WI38 (cell line): ENCODE data around the gene RIN3.

Experiments
- H3K4me3 ChIP-seq: 2 replicates; pipeline ENCODE4 v1.5.1; 2011; ENCODE audit warnings: low read depth, mild to moderate bottlenecking, control low read depth, low read length
- TF ChIP-seq, protein P1 (sequence below): IDR thresholded peaks from 2 replicates; pipeline ENCODE4 v1.5.1; 2012; ENCODE audit warnings: low read depth, mild to moderate bottlenecking, control low read depth, low read length

Gene RIN3

GRCh38 chr14:92695562-92695961 is 182.0 kb downstream of the RIN3 start:
- no peak overlapping the region for H3K4me3 ChIP-seq

GRCh38 chr14:92696366-92696765 is 182.8 kb downstream of the RIN3 start:
- no peak overlapping the region for H3K4me3 ChIP-seq
- TF ChIP-seq, protein P1, sequence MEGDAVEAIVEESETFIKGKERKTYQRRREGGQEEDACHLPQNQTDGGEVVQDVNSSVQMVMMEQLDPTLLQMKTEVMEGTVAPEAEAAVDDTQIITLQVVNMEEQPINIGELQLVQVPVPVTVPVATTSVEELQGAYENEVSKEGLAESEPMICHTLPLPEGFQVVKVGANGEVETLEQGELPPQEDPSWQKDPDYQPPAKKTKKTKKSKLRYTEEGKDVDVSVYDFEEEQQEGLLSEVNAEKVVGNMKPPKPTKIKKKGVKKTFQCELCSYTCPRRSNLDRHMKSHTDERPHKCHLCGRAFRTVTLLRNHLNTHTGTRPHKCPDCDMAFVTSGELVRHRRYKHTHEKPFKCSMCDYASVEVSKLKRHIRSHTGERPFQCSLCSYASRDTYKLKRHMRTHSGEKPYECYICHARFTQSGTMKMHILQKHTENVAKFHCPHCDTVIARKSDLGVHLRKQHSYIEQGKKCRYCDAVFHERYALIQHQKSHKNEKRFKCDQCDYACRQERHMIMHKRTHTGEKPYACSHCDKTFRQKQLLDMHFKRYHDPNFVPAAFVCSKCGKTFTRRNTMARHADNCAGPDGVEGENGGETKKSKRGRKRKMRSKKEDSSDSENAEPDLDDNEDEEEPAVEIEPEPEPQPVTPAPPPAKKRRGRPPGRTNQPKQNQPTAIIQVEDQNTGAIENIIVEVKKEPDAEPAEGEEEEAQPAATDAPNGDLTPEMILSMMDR = no peak

More at GRCh38 chr14:92695562-92695961, 182.0 kb downstream of the RIN3 start:
- TF ChIP-seq, protein P1 = no peak

DNA sequence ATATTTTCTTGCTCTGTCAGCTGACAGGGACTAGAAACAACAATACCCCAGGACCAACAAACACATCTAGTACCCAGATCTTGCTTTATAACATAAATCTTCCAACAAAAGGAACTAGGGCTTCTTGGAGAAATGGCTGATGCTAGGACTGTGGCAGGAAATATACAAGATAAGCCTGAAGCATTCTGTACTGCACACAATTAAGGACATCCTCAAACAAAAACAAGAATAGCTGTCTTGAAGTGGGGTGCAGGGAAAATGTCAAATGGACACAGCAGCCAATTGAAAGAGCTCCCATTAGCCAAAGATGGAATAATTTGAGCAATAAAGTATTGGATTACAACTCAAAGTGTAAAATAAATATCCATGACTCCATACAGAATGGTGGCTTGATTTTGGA is 184.8 kb downstream of the RIN3 start:
- TF ChIP-seq, protein P1 = no peak
- H3K4me3 ChIP-seq = no peak overlapping the region

- TF ChIP-seq, protein P1 = no peak
These were observed 188.2 kb downstream of the RIN3 start for GRCh38 chr14:92701826-92702225.

GRCh38 chr14:92702441-92702918 is 188.9 kb downstream of the RIN3 start:
- no peak overlapping the region for H3K4me3 ChIP-seq

More at GRCh38 chr14:92701826-92702225, 188.2 kb downstream of the RIN3 start:
- no peak overlapping the region for H3K4me3 ChIP-seq

DNA sequence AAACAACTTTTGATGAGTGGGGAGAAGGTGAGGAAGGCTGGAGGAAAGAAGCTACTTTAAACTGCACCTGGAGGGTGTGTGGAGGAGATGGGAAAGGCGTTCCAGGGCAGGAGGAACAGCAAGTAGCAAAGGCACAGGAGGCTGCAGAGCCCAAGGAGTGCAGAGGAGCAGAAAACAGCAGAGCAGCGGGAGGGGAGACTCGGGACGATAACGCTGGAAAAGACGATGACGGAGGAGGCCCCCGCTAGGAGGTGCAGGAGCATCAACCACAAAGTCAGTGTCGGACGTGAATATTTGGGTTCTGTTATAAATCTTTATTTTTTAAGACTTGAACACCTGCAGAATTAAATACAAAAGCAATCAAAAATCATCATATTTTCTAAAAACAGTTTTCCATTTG is 189.9 kb downstream of the RIN3 start:
- no peak overlapping the region for H3K4me3 ChIP-seq
- TF ChIP-seq, protein P1 = no peak

More at GRCh38 chr14:92702441-92702918, 188.9 kb downstream of the RIN3 start:
- TF ChIP-seq, protein P1 = no peak

DNA sequence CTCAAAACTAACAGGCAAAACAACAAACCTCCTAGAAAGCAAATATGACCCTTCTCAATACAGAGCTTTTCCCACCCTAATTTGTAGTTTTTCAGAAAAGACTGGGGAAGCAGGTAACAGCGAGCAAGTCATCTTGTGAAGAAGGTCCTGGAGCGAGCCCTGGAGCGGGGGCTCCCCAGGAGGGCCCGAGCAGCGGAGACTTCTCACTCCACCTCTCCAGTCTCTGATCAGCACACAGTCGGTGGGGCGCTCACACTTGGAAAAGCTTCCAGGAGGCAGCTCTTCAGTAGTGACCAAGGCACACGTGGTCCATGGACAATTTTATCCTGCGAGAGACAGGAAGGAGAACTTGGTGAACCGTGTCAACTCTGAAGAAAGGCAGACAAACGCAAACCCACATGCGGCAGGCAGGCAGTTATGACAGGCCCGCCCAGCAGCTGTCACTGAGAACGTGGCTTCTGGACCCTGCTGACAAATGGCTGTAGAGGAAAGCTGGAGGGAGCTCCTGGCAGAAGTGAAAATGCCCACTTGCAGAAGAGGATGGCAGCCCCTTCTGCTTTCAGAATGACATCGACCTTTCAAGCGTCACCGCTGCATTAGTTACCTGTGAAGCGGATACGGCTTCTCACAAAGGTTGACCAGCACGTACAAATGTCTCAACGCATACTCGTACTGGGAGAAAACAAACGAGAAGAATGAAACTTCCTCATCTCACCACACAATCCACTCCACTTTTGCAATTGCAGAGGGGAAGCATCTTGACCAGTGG is 190.6 kb downstream of the RIN3 start:
- no peak overlapping the region for H3K4me3 ChIP-seq
- TF ChIP-seq, protein P1 = no peak
